A204.1 (cell line): Measurements from ENCODE around the gene CITED1.
"Not testable (repeated sequence)": the region's sequence is repeated elsewhere in the genome, so short reads cannot be mapped to it uniquely, and the experiment has no call there.

Experiments
- FAIRE-seq: peaks from 2 replicates; lab custom pipeline; 2012; peaks lifted over from hg19 to GRCh38; lab: Jason Lieb, UNC

CITED1 gene, protein sequence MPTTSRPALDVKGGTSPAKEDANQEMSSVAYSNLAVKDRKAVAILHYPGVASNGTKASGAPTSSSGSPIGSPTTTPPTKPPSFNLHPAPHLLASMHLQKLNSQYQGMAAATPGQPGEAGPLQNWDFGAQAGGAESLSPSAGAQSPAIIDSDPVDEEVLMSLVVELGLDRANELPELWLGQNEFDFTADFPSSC

DNA sequence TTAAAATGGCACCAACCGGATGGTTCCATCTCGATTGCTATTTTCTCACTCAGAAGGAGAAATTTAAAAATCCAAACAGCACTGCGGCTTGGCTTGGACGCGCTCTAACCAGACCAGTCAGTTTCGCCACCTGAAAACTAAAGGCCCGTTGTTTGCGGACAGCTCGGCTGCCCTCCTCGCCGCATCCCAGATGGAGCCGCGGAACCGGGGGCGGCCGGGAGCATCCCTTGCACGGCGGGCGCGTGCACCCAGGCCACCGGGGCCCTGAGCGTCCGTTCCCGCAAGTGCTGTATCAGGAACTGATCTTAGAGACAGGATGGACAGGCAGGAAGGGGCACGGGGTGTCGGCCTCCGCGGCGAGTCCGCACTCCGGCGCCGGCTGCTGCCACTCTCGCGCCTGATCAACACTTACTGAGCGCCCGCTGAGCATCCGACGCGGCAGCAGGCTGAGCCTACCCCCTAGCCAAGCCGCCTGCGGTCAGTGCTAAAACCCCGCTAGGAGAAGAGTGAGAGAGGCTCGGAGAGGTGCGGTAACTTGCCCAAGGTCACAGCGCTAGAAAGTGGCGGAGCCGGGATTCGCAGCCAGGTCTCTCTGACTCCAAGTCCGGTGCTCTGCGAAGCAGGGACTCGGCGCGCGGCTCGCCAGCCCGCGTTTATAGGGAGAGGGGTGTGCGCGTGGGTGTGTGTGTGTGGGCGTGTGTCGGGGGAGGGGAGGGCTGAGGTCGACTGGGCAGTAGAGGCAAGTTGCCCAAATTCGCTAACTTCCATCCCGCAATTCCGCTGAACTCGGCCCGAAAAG is at the start of gene CITED1:
TSS of gene CITED1 (minus strand) at position 629 of the 799 bp plus-strand sequence. CDS start 3,045 bp downstream, outside the sequence.
- no peak for FAIRE-seq

DNA sequence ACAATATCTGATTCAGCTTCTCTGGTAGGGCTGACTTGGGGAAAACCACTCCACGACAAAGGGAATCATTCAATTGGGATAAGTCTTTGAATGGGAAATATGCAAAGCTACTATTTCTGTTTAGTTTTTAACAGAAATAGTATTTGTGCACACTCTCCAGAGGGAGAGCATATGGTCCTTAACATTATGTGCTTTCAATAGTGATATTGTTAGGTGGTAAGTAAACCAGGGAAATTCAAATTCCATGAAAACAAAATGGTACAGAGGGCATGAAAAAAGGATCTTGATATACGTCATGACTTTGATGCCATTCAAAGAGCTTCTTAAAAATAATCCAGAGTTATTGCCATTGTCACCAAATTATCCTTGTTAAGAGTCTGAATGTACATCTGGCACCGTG is 47.1 kb upstream of the CITED1 start:
- FAIRE-seq = no peak

DNA sequence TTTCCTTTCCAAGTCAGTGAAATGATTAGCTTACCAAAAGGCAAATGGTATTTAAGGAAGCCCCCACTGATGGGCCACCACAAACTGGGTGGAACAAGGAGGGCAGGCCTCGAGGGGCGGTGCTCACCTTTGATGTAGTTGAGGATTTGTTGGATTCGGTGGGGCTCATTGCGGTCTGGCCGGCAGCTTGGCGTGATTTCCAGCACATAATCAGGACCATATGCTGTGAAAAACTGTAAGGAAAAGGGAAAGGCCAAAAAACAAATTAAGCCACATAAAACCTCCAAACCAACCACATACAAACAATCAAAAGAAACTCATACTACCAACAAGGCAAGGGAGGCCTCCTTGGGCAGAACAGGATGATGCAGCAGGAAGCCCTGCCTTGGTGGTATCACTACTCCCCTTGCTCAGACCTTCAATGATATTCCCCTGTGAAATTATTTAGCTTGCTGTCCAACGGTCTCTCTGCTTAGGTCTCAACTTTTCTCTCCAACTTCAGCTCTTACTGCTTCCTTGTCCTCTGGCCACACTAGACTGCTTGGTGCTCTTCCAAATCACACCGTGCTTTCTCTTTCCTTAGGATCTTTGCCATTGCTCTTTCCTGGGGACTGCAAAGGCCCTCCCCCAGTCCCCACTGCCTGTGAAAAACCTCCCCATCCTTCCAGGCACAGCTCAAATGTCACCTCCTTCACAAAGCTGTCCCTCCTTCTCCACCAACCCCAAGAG is 46.1 kb upstream of the CITED1 start:
- FAIRE-seq = no peak

DNA sequence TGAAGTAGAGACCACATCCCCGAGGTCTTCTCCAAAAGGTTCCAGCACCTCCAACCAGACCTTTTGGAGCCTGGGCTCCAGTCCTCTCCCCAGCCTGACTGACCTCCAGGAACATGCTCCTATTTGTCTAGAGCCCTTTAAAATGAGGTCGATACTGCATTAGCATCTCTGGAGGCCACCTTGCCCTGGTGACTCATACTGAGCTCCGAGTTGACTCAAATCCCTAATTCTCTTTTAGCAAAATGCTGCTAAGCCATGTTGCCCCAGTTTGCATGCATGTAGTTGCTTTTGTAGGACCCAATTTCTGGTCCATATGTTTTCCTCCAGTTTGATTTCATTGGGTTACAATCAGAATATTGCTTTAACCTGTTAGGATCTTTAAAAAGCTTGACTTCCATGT is 43.5 kb upstream of the CITED1 start:
- FAIRE-seq = no peak

DNA sequence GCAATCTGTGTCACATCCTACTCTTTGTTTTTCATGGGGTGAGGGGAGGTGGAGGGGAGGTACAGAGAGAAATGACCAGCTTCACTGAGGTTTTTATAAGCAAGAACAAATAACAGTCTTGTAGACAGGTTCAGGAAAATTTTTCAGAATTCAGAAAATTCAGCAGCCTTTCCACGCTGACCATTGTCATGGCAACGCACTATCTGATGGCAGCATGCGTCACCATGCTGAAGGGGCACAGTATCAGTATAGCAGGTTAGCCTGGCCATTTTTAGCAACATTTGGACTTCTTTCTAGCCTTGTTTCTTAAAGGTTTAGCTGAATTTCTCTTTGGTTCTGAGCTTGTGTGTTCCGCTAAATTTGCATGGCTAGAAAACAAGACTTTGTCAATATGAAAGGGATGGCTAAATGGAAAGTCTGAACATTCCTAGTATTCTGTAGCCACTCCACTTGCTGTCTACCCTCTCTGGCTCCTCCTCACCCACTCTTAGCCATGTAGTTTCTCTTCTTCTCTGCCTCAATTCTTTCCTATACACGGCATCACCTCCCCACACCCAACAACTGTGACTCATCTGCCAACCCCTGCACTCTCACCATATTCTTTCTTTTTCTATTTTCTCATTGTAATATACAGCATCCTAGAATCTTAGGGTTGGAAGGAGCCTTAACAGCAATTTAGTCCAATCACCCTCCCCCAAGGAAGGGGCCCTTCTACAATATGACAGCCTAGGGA is 42.7 kb upstream of the CITED1 start:
- FAIRE-seq = no peak

DNA sequence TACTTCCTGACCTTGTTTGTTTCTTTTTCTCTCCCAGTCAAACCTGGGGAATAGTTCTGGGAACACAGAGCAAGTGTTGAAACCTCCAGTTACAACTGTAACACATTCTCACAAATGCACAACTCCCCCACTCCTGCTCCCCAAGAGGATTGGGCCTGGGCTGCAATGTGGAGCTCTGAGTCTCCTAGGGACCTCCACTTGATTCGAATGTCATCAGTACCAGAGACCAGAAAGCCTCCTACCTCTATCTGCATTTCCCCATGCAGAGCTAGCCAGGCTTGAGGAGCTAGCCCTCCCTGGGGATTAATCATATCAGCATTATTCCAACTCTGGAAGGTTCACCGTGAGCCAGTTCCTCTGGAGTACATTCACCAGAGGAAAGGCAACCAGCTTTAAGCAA is 41.7 kb upstream of the CITED1 start:
- FAIRE-seq = no peak

DNA sequence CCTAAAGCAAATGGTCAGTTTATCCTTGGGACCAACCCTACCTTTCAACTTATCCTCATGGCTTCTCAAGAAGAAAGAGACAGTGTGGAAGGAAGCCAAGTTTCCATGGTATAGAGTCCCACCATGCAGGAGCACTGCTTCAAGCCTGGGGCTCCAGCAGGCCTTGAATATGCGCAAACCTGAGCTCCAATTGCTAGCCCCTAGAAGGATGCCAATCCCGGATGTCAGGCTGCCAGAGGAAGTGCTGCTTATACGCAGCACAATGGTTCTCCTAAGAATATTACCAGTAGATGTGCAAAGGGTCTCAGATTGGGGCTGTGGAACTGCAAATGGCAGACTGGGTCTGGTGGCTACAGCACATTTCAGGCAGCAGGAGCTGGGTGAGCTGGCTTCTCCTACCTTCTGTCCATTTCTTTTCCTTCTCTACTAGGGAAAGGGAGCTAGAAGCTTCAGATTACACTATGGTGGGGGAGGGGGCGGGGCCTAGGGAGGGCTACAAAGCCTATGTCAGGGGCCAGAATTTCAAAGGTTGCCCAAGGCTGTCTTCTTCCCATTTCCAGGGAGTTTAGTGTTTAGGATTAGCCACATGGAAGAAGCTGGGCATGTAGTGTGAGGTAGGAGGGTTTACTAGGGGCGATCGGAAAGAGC is 40.7 kb upstream of the CITED1 start:
- FAIRE-seq = no peak

DNA sequence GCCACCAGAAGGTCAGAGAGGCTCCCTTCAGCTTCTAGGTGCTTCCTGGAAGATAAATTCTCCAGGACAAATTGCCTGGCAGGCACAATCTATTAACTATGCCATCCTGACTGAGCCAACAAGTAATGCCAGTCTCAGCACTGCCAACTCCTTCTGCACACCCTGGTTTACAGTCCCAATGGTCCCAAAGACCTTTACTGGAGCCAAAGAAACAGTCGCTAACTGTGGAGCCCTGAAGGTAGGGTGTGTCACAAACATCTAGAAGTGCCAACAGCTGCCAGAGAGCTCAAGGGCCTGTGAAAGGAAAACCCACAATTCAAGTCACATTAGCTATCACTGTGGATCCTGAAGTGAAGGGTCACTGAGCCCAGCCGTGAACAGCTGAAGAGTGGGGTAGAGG is 34.9 kb upstream of the CITED1 start:
- FAIRE-seq = no peak

DNA sequence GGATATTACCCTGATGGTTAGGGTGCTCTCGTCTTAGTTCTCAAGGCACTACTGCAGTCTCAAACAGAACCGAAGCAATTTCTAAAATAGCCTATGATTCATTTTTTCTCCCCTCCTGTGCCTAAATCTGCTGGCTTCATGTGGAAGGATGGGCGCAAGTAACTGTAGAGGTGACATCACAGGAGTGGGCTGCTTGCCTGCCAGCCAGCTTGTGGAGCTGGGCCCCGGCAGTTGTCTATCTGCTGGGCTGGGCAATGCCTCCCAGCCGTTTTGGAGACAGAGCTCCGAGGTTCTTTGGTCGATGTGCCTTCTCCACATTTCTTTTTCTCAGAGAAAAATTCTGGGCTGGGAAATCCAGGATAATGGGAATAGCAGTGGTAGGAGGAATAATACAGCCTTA is 34.3 kb upstream of the CITED1 start:
- no peak for FAIRE-seq

DNA sequence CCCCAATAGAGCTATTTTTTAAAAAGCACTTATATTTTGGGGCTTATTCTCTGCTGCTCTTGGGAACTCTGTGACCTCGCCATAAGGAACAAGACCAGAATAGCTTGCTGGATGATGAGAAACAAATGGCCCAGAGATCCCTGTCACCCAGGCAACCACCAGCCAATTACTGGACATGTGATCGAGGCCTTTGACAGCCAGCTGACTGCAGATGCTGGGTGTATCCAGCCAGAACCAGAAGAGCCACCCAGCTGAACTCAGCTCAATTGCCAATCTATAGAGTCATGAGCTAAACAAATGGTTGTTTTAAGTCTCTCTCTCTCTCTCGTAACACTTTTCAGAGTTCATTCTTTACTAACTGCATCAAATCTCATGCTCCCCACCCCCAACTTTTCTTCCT is 24.4 kb upstream of the CITED1 start:
- no peak for FAIRE-seq

DNA sequence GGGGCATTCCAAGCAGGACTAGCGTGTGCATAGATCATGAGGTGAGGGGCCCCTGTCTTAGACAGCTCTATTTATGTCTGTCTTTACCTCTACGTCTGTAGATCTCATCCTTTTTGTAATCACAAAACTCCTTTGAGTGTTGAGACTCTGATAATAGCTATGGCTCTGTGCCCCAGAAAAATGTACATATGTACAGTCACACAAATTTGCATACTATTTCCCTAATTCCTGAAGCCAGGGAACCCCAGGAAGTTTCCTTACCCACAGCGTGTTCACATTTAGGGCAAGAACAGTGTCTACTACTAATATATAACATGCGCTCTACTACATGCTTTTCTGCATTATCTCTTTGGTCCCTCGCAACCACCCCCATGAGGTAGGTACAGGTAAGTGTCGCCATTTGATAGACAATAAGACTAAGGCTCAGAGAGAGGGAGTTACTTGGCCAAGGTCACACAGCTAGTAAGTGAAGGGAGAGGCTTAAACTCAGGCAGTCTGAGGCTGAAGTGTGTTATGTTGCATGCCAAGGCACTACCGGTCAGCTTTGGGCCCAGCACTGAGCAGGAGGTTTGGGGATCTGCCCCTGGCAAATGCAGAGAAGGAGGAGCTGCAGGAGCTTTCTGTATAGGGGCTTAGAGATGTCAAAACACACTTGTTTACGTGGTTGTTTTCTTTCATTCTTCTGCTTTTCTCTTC is 21.0 kb upstream of the CITED1 start:
- FAIRE-seq = no peak

DNA sequence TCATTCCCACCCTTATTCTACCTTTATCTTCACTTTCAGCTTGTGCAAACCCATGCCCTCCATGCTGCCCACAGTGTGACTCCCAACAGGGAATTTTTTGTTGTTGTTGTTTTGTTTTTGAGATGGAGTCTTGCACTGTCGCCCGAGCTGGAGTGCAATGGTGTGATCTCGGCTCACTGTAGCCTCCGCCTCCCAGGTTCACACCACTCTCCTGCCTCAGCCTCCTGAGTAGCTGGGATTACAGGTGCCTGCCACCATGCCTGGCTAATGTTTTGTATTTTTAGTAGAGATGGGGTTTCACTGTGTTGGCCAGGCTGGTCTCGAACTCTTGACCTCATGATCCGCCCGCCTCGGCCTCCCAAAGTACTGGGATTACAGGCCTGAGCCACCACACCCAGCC is 13.9 kb upstream of the CITED1 start:
- not testable (repeated sequence) for FAIRE-seq

DNA sequence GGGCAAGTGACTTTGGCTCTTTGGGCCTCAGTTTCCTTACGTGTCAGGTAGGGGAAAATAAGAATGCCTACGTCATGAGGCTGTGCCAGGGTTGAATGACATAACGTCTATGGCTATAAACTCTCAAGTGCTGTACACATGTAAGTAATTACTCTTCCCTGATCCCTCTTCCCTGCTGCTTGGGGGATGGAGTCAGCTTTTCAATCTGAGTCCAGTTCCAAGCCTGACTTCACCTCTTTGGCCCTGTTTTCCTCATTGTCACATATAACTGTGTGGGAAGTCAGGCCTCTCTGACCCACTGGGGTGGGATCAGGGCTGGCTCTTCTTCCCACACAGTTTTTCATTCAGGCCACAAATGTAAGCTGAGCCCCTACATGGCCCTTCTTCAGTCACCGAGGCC is 11.4 kb upstream of the CITED1 start:
- no peak for FAIRE-seq

DNA sequence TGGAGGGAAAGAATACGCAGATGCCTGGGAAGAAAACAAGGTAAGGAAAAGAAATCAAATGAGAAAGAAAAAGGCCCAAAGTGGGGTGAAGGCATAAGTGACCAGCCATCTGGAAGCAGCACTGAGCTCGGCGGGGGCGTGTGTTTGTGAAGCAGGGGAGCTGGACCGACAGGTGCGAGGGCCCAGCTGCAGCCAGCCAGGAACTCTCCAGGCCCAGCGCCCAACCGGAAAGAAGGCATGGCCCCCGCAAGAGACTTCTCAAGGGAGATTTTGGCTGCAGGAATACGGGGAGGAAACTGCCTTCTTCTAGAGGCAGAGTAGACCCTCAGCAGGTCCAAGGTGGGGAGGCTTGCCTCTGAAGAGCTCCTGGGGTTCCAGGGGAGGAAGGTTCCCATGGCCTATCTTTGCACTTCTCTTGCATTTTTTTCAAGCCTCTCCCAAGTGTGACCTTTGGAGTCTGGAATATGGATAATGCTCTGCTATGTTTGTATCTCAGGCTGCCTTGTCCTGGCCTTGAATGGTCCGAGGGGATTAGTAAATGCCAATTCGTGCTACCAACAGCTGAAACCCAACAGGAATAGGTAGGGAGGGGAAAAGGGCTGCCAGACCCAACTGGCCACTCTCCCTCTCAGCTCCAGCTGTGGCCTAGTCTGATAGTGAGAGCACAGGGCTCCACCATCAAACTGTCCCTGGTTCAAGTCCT is 10.8 kb upstream of the CITED1 start:
- FAIRE-seq = no peak

DNA sequence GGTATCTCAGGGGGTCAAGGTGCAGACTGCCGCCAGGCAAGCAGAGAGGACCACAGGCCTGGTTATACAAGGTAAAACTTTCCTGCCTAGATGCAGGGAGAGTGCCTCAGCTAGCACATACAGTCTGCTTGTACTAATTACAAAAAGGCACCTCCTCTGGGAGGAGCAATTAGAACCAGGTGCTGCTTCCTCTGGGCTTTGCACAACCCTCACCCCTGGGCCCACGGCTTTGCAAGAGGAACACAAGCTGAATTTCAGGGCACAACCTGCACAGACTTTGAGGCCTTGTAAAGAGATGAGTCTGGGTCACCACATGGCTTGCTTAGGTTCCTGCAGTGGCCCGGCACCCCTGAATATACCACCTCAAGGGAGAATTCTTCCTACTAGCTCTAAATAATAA is 9.2 kb upstream of the CITED1 start:
- FAIRE-seq = no peak

DNA sequence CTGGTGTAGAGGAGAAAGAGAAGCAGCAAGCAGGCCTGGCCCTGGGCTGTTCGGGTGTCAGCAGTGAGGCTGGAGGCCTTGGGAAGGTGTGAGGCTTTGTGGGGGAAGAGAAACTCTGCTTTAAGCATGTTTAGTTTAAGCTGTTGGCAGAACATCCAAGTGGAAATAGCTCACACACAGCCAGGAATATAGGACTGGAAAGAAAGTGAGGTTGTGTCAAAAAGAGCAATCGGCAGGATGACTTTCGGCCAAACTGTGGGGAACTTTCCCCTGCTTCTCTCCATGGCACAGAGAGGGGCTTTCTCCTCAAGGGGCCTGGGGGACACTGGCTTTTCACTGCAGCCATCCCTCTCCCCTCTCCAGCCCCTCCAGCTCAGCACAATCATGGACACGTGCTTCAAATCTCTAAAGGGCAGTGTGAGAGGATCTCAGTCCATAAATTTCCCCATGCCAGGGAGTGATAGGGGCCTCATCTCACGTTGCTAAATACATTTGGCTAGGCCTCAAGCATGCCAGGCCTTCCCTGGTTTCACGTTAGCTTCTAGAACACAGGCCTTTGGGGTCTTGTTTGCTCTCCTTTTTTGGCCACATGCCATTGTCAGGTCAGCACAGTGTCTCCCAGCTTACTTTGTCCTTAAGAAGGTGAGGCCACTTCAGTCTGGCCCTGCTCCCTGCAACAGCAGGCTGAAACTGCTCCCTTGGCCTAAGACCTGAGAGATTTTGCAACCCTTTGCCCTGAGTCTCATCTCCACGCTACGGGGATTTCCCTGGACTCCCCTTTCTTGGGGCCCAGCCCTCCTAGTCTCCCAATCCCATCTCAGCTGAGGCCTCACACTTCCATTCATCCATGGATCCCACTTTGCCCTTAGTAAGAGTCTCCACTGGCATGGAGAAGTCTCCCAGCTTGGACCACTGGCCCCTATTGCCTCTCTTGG is 8.3 kb upstream of the CITED1 start:
- no peak for FAIRE-seq

DNA sequence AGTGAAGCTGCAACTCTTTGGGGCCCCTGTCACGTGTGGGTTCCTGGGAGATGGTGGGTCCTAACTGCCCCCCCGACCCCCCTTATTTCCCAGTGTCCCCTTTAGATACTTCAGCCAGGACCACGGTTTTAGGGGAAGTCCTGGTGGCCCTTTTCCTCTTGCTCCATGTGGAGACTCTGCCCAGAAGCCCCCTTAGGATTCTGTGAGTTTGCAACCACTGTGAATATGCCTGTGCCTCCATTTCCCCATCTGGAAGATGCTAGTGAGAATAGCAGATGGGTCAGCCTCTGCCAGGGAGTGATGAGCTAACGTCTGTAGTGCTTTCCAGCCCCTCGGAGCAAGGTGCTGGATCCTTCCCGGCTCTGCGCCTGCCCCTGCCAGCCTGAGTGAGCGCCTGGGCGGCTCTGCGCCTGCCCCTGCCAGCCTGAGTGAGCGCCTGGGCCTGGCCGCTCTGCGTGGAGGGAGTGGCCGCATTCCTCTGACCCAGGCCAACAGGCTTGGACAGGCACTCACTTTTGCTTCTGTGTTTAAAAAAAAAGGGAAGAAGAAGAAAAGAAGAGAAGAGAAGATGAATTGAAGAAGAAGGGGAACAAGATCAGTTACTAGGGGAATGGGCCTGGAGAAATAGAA is 6.7 kb upstream of the CITED1 start:
- no peak for FAIRE-seq

DNA sequence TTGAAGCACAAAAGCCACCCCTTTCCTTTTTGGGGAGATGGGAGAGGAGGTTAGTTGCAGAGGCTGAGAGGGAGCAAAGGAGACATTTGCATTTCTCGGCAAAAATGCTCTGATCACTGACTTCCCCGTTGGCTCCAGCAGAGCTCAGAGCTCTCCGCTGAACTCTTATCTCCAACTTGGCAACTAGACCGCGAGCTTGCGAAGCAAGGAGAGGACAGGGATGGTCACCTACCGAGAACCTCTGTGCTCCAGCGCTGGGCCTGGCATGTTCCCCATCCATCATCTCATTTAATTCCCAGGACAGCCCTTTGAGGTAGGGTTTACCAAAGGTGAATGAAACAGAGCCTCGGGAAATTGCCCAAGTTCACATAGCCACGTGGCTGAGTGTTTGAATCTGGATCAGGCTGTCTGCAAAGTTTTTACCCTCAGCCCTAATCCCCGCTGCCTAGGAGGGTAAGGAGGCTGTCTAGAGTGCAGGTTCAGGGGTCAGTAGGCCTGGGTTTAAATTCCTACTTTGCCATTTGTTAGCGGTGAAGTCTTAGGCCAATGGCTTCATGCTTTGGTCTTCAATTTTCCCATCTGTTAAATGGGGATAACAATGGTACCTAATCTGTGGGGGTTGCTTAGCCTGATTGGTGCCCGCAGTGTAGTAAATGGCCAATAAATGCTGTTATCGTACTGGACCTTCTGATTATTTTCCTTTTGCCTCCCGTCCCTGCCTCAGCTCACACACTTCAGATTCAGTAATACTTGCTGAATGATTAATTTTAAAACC is 3.8 kb upstream of the CITED1 start:
- no peak for FAIRE-seq
